A549 (cell line): ENCODE measurements around the gene SIN3A.
"Not testable (repeated sequence)": the region's sequence is repeated elsewhere in the genome, so short reads cannot be mapped to it uniquely, and the experiment has no call there.

Source experiments
- BHLHE40 ChIP-seq: IDR thresholded peaks from 2 replicates; pipeline ENCODE4 v1.6.1; 2012; ENCODE audit warnings: low read depth, low read length, inconsistent platforms
- CBX8 ChIP-seq: fragments of 200-600 bp; sonication (generic); IDR thresholded peaks from 2 replicates; pipeline ENCODE4 v1.6.1; 2016
- CEBPB ChIP-seq, 2 experiments: fragments of >200 bp in 1 of 2; sonication (Bioruptor Twin) in 1 of 2; formaldehyde crosslinking in 1 of 2; IDR thresholded peaks; 2 replicates each; pipeline ENCODE4 v1.6.1; 2012 to 2016
- EHMT2 ChIP-seq: fragments of 200-600 bp; sonication (generic); IDR thresholded peaks from 2 replicates; pipeline ENCODE4 v1.6.1; 2016; ENCODE audit warnings: antibody characterized with exemption, low read depth, mild to moderate bottlenecking, moderate library complexity
- EP300 ChIP-seq, 2 experiments: fragments of >200 bp; sonication (Bioruptor Twin); formaldehyde crosslinking; IDR thresholded peaks; 2 replicates in 1 of 2; 3 replicates in 1 of 2; pipeline ENCODE4 v1.6.1; 2016 to 2017
- HOXA7 ChIP-seq: fragments of 250-450 bp; sonication (Bioruptor Pico); IDR thresholded peaks from 2 replicates; pipeline ENCODE4 v1.5.0; 2020; ENCODE audit warnings: mild to moderate bottlenecking, moderate library complexity
- JUNB ChIP-seq: fragments of >200 bp; sonication (Bioruptor Twin); formaldehyde crosslinking; IDR thresholded peaks from 2 replicates; pipeline ENCODE4 v1.6.1; 2016
- MYC ChIP-seq: IDR thresholded peaks from 2 replicates; pipeline ENCODE4 v1.6.1; 2012; ENCODE audit warnings: mild to moderate bottlenecking, inconsistent platforms, low read length, improper control_type of control experiment, borderline replicate concordance
- POLR2A ChIP-seq: IDR thresholded peaks from 2 replicates; pipeline ENCODE4 v1.6.1; 2012; ENCODE audit warnings: mild to moderate bottlenecking, low read length
- TF ChIP-seq, protein P1 (sequence below): IDR thresholded peaks from 2 replicates; pipeline ENCODE4 v1.6.1; 2012; ENCODE audit warnings: low read depth, borderline replicate concordance
- TF ChIP-seq, protein P2 (sequence below): fragments of >200 bp; sonication (Bioruptor Twin); formaldehyde crosslinking; IDR thresholded peaks from 3 replicates; pipeline ENCODE4 v1.5.1; 2016
- TF ChIP-seq, protein P3 (sequence below): fragments of 450-650 bp; IDR thresholded peaks from 2 replicates; pipeline ENCODE4 v1.6.1; 2014; ENCODE audit warnings: antibody characterized with exemption

DNA sequence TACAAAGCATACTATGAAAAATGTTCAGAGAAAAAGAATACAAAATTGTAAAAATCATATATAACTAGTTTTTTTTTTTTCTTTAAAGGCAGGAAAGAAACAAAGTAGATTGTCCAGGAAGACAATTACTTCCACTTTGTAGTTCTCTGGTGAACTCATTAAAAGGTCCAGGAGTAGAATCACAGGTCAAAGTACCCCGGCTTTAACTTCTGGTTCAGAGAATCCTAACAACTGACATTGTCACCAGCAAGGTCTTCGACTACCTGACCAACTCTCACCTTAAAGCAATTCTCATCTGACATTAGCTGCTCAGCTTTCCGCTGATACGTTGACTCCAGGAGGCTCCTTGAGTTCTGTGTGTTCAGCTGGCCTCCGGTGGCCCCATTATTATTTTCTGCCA is 67.5 kb downstream of the SIN3A start:
- not testable (repeated sequence) for TF ChIP-seq HOXA7 (CRISPR knock-in tag); CEBPB (IDR thresholded peaks at IDR 0.05); CBX8; MYC; BHLHE40; EP300 (IDR thresholded peaks at IDR 0.05); EHMT2; JUNB; POLR2A
- TF ChIP-seq, protein P1, sequence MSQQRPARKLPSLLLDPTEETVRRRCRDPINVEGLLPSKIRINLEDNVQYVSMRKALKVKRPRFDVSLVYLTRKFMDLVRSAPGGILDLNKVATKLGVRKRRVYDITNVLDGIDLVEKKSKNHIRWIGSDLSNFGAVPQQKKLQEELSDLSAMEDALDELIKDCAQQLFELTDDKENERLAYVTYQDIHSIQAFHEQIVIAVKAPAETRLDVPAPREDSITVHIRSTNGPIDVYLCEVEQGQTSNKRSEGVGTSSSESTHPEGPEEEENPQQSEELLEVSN, result not testable (repeated sequence)
- TF ChIP-seq, protein P2, sequence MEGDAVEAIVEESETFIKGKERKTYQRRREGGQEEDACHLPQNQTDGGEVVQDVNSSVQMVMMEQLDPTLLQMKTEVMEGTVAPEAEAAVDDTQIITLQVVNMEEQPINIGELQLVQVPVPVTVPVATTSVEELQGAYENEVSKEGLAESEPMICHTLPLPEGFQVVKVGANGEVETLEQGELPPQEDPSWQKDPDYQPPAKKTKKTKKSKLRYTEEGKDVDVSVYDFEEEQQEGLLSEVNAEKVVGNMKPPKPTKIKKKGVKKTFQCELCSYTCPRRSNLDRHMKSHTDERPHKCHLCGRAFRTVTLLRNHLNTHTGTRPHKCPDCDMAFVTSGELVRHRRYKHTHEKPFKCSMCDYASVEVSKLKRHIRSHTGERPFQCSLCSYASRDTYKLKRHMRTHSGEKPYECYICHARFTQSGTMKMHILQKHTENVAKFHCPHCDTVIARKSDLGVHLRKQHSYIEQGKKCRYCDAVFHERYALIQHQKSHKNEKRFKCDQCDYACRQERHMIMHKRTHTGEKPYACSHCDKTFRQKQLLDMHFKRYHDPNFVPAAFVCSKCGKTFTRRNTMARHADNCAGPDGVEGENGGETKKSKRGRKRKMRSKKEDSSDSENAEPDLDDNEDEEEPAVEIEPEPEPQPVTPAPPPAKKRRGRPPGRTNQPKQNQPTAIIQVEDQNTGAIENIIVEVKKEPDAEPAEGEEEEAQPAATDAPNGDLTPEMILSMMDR, result not testable (repeated sequence)
- TF ChIP-seq, protein P3, sequence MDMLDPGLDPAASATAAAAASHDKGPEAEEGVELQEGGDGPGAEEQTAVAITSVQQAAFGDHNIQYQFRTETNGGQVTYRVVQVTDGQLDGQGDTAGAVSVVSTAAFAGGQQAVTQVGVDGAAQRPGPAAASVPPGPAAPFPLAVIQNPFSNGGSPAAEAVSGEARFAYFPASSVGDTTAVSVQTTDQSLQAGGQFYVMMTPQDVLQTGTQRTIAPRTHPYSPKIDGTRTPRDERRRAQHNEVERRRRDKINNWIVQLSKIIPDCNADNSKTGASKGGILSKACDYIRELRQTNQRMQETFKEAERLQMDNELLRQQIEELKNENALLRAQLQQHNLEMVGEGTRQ, result not testable (repeated sequence)
